ENCODE results near the gene TANK.
"Not testable (repeated sequence)": the region's sequence is repeated elsewhere in the genome, so short reads cannot be mapped to it uniquely, and the experiment has no call there.

- not testable (repeated sequence) for TF ChIP-seq CTCF (IDR thresholded peaks at IDR 0.05; ENCODE audit: low read depth, low read length, poor library complexity, severe bottlenecking); EZH2phosphoT487 (IDR thresholded peaks at IDR 0.05; ENCODE audit: borderline replicate concordance, low read length)
Measured at GRCh38 chr2:161195602-161196001, 35.4 kb downstream of the TANK start.

All from DOHH2 (cell line).